Astrocyte (in vitro differentiated cells and primary cell): ENCODE data around the gene CDCP1. TPM values are rescaled to one million over a fixed set of nuclear protein-coding genes. Genes with fewer than 3 reads are reported as not detected.

ENCODE experiments used
- DNase-seq: peaks from one replicate; pipeline ENCODE4 v3.0.0-alpha.2; 2010; ENCODE audit warnings: low read depth
- FAIRE-seq: peaks from 2 replicates; lab custom pipeline; 2011; peaks lifted over from hg19 to GRCh38; lab: Jason Lieb, UNC
- H2AFZ ChIP-seq: 2 replicates; pipeline ENCODE4 v1.6.0; 2012; ENCODE audit warnings: low read depth, low read length, inconsistent platforms
- H3K27ac ChIP-seq: 2 replicates; pipeline ENCODE4 v1.5.1; 2011; ENCODE audit warnings: low read depth, low read length, inconsistent platforms
- H3K27me3 ChIP-seq: 2 replicates; pipeline ENCODE4 v1.6.0; 2011; ENCODE audit warnings: low read length, inconsistent platforms; ENCODE audit not compliant: insufficient read depth
- H3K36me3 ChIP-seq: 2 replicates; pipeline ENCODE4 v1.5.1; 2011; ENCODE audit warnings: low read length, inconsistent platforms; ENCODE audit not compliant: insufficient read depth
- H3K4me1 ChIP-seq: 2 replicates; pipeline ENCODE4 v1.5.1; 2011; ENCODE audit warnings: low read length, inconsistent platforms; ENCODE audit not compliant: insufficient read depth
- H3K4me2 ChIP-seq: 2 replicates; pipeline ENCODE4 v1.6.0; 2012; ENCODE audit warnings: low read length, inconsistent platforms
- H3K4me3 ChIP-seq: 2 replicates; pipeline ENCODE4 v1.5.1; 2011; ENCODE audit warnings: low read depth, mild to moderate bottlenecking, low read length, inconsistent platforms; ENCODE audit not compliant: insufficient read depth
- H3K79me2 ChIP-seq: 2 replicates; pipeline ENCODE4 v1.6.0; 2012; ENCODE audit warnings: mild to moderate bottlenecking, low read length, inconsistent platforms; ENCODE audit not compliant: insufficient read depth
- H3K9ac ChIP-seq: 2 replicates; pipeline ENCODE4 v1.6.0; 2012; ENCODE audit warnings: mild to moderate bottlenecking, low read length, inconsistent platforms
- H3K9me3 ChIP-seq: 2 replicates; pipeline ENCODE4 v1.5.1; 2012; ENCODE audit warnings: low read depth, mild to moderate bottlenecking, low read length, inconsistent platforms; ENCODE audit not compliant: insufficient read depth
- H4K20me1 ChIP-seq: 2 replicates; pipeline ENCODE4 v1.6.0; 2012; ENCODE audit warnings: low read length, inconsistent platforms; ENCODE audit not compliant: insufficient read depth
- H3K27ac Mint-ChIP-seq: one replicate; pipeline ENCODE4 v1.8.0; 2021; ENCODE audit warnings: mild to moderate bottlenecking, mixed read lengths; ENCODE audit not compliant: unreplicated experiment
- H3K27me3 Mint-ChIP-seq: one replicate; pipeline ENCODE4 v1.8.0; 2021; ENCODE audit warnings: low read depth, mixed read lengths; ENCODE audit not compliant: unreplicated experiment
- H3K36me3 Mint-ChIP-seq: one replicate; pipeline ENCODE4 v1.8.0; 2021; ENCODE audit warnings: low read depth, mixed read lengths; ENCODE audit not compliant: unreplicated experiment
- H3K4me1 Mint-ChIP-seq: one replicate; pipeline ENCODE4 v1.8.0; 2021; ENCODE audit warnings: low read depth, mixed read lengths; ENCODE audit not compliant: unreplicated experiment
- H3K4me3 Mint-ChIP-seq: one replicate; pipeline ENCODE4 v1.8.0; 2021; ENCODE audit warnings: mild to moderate bottlenecking, moderate library complexity, mixed read lengths; ENCODE audit not compliant: unreplicated experiment
- H3K9me3 Mint-ChIP-seq: one replicate; pipeline ENCODE4 v1.8.0; 2021; ENCODE audit warnings: mild to moderate bottlenecking, mixed read lengths; ENCODE audit not compliant: unreplicated experiment
- EZH2 ChIP-seq: IDR thresholded peaks from 2 replicates; pipeline ENCODE4 v1.6.1; 2012; ENCODE audit warnings: mild to moderate bottlenecking, low read length, inconsistent platforms; ENCODE audit not compliant: insufficient read depth
- total RNA-seq: library from RNA; stranded (reverse); gene quantifications from 2 replicates; pipeline ENCODE4 v1.2.1, GENCODE V29; 2021
- TF ChIP-seq, protein P1 (sequence below): IDR thresholded peaks from 2 replicates; pipeline ENCODE4 v1.5.1; 2011; ENCODE audit warnings: low read depth, mild to moderate bottlenecking, inconsistent platforms, low read length, moderate library complexity; ENCODE audit not compliant: insufficient read depth

The CDCP1 gene
- total RNA-seq, 1 donor from 2014 or later, result 6.8 TPM

- no peak overlapping the region for H3K4me3 ChIP-seq
- peaks cover 14% of the 10 kb centered on the region for H3K79me2 ChIP-seq
- no peaks in the 10 kb centered on the region for H3K9me3 ChIP-seq
- no peak for TF ChIP-seq EZH2
- TF ChIP-seq, protein P1, sequence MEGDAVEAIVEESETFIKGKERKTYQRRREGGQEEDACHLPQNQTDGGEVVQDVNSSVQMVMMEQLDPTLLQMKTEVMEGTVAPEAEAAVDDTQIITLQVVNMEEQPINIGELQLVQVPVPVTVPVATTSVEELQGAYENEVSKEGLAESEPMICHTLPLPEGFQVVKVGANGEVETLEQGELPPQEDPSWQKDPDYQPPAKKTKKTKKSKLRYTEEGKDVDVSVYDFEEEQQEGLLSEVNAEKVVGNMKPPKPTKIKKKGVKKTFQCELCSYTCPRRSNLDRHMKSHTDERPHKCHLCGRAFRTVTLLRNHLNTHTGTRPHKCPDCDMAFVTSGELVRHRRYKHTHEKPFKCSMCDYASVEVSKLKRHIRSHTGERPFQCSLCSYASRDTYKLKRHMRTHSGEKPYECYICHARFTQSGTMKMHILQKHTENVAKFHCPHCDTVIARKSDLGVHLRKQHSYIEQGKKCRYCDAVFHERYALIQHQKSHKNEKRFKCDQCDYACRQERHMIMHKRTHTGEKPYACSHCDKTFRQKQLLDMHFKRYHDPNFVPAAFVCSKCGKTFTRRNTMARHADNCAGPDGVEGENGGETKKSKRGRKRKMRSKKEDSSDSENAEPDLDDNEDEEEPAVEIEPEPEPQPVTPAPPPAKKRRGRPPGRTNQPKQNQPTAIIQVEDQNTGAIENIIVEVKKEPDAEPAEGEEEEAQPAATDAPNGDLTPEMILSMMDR, result no peak
- peaks cover 5% of the 10 kb centered on the region for H3K4me1 Mint-ChIP-seq
- peaks cover 41% of the 10 kb centered on the region for H3K27me3 Mint-ChIP-seq
- H3K9ac ChIP-seq, result no peak overlapping the region
- peaks cover 13% of the 10 kb centered on the region for H3K9me3 Mint-ChIP-seq
- FAIRE-seq (no peak), DNase-seq (no peak)
- no peaks in the 10 kb centered on the region for H4K20me1 ChIP-seq
- H3K4me1 ChIP-seq, result peaks cover 10% of the 10 kb centered on the region
- H3K27ac Mint-ChIP-seq, result no peak overlapping the region
- no peaks in the 10 kb centered on the region for H3K36me3 ChIP-seq
- no peak overlapping the region for H3K27ac ChIP-seq
- H3K36me3 Mint-ChIP-seq, result peaks cover 2% of the 10 kb centered on the region
- H2AFZ ChIP-seq, result no peak overlapping the region
- peaks cover 4% of the 10 kb centered on the region for H3K27me3 ChIP-seq
- H3K4me2 ChIP-seq, result no peak overlapping the region
- H3K4me3 Mint-ChIP-seq, result no peak overlapping the region
Observed at GRCh38 chr3:45148921-45149320, 2.7 kb upstream of the CDCP1 start.

DNA sequence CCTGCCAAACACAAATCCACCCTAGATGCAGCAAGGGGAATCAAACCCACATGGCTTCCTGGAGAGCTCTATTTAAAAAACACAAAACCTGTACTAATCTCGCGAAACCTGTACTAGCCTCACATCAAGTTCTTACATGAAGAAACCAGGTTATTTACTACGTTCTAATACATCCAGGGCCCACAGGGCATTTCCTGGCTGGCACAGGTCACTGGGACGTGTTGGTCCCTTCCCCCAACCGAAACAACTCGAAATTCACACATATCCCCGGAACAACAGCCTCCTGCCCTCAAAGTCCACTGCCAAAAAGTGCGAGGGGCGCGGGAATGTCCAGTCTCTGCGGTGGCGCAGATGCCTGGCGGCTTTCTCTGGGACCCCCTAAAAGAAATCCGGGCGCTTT lies 955 bp downstream of the CDCP1 start:
- H3K4me3 ChIP-seq, result peak overlapping the region; percentile 76
- peaks cover 36% of the 10 kb centered on the region for H3K79me2 ChIP-seq
- FAIRE-seq (no peak), DNase-seq (no peak)
- H3K36me3 ChIP-seq, result no peaks in the 10 kb centered on the region
- H3K4me2 ChIP-seq, result peak overlapping the region; percentile 95
- peak overlapping the region; percentile 72 for H3K9ac ChIP-seq
- Mint-ChIP-seq H3K9me3 (peaks cover 8% of the 10 kb centered on the region), H3K4me1 (peaks cover 2% of the 10 kb centered on the region), H3K4me3 (peak overlapping the region; percentile 83), H3K36me3 (peaks cover 6% of the 10 kb centered on the region), H3K27ac (no peak overlapping the region), H3K27me3 (peaks cover 48% of the 10 kb centered on the region)
- peaks cover 4% of the 10 kb centered on the region for H3K27me3 ChIP-seq
- no peaks in the 10 kb centered on the region for H4K20me1 ChIP-seq
- H3K9me3 ChIP-seq, result no peaks in the 10 kb centered on the region
- H2AFZ ChIP-seq, result peak overlapping the region; percentile 85
- H3K27ac ChIP-seq, result no peak overlapping the region
- peaks cover 16% of the 10 kb centered on the region for H3K4me1 ChIP-seq
- TF ChIP-seq, protein P1, result no peak
- TF ChIP-seq EZH2, result no peak
